HG03060 (cell line): ENCODE results near the gene ZNF48.

Experiments
- ATAC-seq: cut with Tn5 transposase; IDR thresholded peaks from one replicate; pipeline ENCODE4 v1.9.1; 2021; ENCODE audit warnings: low read depth, moderate number of reproducible peaks; ENCODE audit not compliant: unreplicated experiment

Gene ZNF48

DNA sequence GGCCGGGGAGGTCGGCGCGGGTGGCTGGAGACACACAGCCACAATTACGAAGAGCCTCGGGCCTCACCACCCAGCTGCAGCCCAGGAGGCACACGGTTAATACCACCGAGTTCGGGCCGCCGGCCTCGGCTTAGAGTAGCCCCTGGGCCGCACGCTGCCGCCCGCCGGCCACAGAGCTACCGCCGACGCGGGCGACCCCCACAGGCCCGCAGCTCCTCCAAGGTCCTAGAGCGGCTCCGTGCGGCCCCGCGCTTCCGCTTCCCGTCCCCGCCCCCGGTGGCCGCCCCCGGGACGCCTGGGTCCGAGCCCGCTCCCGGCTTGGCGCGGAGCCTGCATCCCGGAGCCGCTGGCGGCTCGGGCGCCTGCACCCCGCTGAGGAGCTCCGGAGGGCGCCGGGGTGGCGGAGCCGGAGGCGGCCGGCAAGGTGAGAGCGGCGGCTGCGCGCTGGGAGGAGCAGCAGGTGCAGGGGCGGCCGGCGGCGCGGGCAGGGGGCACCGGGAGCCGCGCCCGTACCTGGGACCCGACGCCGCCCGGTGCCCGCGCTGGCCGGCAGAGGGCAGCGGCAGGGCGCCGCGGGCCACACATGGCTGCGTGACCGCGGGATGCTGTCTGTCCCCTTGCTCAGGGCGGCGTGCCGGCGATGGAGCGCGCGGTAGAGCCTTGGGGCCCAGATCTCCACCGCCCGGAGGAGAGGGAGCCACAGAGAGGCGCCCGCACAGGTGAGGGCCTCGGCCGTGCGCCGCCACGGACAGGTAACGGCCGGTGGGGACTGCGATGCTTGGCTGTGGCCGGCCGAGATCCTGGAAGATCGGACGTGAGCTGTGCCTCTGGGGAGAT is at the start of gene ZNF48:
ZNF48 (plus strand) TSS at position 266 of the 837 bp plus-strand sequence; CDS start at position 641, 375 bp downstream.
- no peak for ATAC-seq

DNA sequence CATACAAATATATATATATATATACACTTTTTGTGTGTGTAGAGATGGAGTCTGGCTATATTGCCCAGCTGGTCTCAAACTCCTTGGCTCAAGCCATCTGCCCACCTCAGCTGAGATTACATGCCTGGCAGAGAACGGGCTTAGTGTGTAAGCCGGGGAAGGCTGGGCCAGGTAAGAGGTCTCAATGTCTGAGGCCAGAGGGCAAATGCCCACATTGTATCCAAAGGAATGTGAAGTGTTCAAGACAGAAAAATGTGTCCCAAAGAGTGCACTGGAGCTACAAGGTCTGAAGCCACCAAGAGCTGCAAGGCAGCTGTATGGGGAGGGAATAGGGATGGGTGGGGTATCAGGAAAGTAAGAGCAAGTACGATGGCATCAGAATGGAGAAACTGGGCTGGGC is 48.9 kb upstream of the ZNF48 start:
- ATAC-seq, result no peak

DNA sequence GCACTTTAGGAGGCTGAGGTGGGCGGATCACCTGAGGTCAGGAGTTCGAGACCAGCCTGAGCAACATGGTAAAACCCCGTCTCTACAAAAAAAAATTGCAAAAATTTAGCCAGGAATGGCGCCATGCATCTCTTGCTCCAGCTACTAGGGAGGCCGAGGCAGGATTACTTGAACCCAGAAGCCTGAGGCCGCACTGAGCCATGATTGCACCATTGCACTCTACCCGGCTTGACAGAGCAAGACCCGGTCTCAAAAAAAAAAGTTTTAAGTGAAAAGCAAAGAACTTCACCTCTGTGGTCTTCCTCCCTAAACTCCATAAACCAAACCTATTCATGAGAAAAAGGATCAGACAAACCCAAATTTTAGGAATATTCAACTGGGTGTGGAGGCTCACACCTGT is 47.1 kb upstream of the ZNF48 start:
- ATAC-seq, result no peak

DNA sequence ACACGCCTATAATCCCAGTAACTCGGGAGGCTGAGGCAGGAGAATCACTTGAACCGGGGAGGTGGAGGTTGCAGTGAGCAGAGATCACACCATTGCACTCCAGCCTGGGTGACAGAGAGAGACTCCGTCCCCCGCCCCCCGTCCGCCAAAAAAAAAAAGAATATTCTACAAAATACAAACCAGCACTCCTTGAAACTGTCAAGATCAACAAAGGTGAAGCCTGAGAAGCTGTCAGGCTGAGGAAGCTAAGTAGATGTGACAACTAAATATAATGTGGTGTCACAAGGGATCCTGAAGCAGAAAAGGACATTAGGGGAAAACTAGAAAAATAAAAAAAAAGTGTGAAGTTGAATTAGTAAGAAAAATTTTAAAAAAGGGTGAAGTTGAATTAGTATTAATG is 46.3 kb upstream of the ZNF48 start:
- ATAC-seq, result no peak

GRCh38 chr16:30349675-30350074 is 45.5 kb upstream of the ZNF48 start:
- ATAC-seq, result no peak

DNA sequence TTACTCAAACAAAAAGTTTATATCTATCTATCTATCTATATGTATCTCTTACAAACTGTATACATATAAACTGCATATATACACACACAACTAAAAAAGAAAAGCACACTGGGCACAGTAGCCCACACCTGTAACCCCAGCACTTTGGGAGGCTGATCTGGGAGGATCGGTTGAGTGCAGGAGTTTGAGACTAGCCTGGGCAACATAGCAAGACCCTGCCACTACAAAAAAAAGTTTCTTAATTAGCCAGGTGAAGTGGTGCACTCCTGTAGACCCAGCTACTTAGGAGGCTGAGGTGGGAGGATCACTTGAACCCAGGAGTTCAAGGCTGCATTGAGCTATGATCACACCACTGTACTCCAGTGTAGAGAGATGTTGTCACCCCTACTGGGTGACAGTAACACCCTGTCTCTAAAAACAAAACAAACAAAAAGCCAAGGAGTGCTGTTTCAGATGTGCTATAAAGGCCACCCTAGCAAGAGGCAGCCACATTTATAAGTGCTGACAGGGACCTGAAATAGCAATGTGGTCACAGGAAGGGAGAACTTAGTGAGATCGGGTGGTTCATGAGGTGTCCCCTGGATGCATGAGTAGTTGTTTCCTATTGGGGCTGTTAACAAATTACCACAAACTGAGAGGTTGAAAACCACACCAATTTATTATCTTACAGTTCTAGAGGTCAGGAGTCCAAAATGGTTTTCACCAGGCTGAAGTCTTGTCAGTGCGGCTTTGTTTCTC is 44.9 kb upstream of the ZNF48 start:
- ATAC-seq, result peak; percentile 39

- ATAC-seq, result no peak
These were observed 44.2 kb upstream of the ZNF48 start for GRCh38 chr16:30351001-30351441.

DNA sequence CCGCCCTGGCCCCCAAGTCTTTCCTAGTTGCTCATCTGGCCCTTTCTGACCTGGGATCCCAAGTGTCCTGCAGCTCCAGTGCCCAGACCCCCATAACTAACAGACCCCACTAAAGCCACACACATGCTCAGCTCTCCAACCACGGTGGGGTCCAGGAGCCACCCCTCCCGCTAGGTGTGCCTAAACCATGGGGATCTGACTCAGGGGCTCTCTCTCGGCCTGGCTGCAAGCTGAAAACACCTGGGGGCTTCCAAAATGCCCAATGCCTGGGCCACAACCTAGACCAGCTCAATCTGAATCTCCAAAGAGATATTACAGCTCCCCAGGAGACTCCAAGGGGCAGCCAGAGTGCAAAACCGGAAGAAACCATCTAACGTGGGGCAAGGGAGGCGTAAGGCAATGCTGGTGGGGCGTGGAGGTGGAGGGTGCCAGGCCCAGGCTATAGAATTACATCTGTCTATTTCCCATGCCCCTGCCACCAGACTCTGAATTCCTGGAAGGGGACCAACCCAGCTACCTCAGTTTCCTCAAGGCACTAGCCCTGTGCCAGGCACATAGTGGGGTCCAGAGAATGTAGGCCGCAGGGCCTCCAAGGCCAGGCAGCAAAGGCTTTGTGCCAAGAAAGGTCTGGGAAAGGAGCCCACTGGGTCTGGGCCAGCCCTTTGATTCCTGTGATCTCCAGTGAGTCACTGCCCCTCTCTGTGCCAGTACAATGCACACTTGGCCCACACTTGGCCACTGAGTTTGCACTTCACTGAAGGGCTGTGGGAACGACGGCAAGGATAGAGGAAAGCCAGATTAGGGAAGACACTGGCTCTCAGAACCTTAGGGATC is 43.4 kb upstream of the ZNF48 start:
- ATAC-seq, result no peak

DNA sequence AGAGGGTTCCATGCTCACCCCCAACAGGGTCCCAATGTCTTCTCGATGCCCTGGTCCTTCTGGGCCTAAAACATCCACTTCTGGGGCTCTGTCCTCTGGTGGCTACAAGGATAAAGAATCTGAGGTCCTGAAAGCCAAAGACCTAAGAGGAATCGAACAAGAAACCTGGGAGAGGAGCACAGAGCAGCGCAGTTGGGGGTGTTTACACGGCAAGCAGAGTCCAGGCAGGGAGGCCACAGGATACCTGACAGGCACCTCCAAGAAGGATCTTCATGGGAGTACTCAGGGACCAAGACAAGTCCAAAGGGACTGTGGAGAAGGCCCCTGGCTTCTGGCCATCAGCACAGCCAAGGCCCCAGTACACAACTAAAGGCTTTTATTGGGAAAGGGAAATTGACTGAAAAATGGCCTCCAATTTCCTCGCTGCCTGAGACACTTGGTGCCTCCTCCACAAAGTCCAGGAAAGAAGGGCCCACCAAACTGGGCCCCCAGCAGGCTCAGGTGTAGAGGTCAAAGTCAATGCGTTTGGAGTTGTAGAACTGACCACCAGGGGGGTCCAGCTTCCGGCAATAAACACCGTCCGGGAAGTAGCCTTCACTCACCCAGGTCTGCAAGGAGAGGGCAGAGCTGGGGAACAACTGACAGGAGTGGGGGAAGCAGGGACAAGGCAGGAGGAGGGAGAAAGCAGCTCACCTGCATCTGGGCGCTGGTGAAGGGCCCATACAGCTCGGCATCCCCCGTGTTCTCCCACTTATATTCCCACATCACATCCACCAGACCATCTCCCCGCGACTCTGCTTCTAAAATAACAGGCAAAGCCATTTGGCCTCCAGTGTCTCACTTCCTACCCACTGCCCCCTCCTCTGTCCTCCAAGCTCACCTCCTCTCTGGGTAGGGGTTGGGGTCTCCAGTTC is 42.5 kb upstream of the ZNF48 start:
- no peak for ATAC-seq

- no peak for ATAC-seq
These were observed 41.6 kb upstream of the ZNF48 start for GRCh38 chr16:30353438-30354129.

- no peak for ATAC-seq
These were observed 40.6 kb upstream of the ZNF48 start for GRCh38 chr16:30354423-30355143.

- no peak for ATAC-seq
These were observed 39.9 kb upstream of the ZNF48 start, which contains the start of gene CD2BP2 for GRCh38 chr16:30355144-30355953. TSS of gene CD2BP2 (minus strand) at chr16:30355308. CDS start at chr16:30354681, 627 bp downstream.

DNA sequence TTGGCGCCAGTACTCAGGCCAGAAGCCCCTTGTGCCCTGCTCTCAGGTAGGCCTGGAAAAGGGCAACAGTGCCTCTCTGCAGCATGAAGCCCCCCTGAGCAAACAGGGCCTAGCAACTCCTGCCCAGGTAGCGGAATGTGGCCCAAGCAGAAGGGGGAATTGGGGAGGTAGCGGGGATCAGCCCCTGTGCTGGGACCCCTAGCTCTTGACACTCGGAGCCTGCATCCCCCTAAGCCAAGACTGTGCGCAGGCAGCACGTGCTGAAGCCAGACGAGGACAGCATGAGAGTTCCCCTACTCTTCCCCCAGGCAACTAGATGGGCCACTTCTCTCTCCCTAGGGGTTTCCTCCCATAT is 39.3 kb upstream of the ZNF48 start:
- no peak for ATAC-seq

GRCh38 chr16:30356401-30357084 is 38.7 kb upstream of the ZNF48 start:
- ATAC-seq, result no peak

GRCh38 chr16:30357085-30357714 is 38.0 kb upstream of the ZNF48 start:
- no peak for ATAC-seq

GRCh38 chr16:30357715-30358576 is 37.3 kb upstream of the ZNF48 start:
- no peak for ATAC-seq
